HepG2 (cell line): ENCODE data around the gene ZNF189. TPM values are rescaled to one million over a fixed set of nuclear protein-coding genes. Genes with fewer than 3 reads are reported as not detected.

Source experiments
- ARID2 ChIP-seq: sonication (generic); formaldehyde crosslinking; IDR thresholded peaks from 2 replicates; pipeline ENCODE4 v1.8.1; 2022; ENCODE audit warnings: mild to moderate bottlenecking, missing genetic modification reagents, borderline replicate concordance
- CENPX ChIP-seq: sonication (generic); formaldehyde crosslinking; IDR thresholded peaks from 2 replicates; pipeline ENCODE4 v1.9.0; 2021; ENCODE audit warnings: mild to moderate bottlenecking, missing genetic modification reagents, moderate library complexity
- FOSL2 ChIP-seq: sonication (generic); formaldehyde crosslinking; IDR thresholded peaks from 2 replicates; pipeline ENCODE4 v1.4.0; 2020; ENCODE audit warnings: missing genetic modification reagents
- RAD51 ChIP-seq: fragments of 450-650 bp; IDR thresholded peaks from 2 replicates; pipeline ENCODE4 v1.6.1; 2016; ENCODE audit warnings: borderline replicate concordance
- SKI ChIP-seq: fragments of 450-650 bp; IDR thresholded peaks from one replicate; pipeline ENCODE4 v1.6.1; 2018; ENCODE audit warnings: mild to moderate bottlenecking; ENCODE audit not compliant: partially characterized antibody
- SSRP1 ChIP-seq: IDR thresholded peaks from 2 replicates; pipeline ENCODE4 v1.6.1; 2016; ENCODE audit warnings: control low read depth
- STAT5B ChIP-seq: sonication (generic); formaldehyde crosslinking; IDR thresholded peaks from 2 replicates; pipeline ENCODE4 v1.4.0; 2020; ENCODE audit warnings: missing genetic modification reagents
- TOPORS ChIP-seq: sonication (generic); formaldehyde crosslinking; IDR thresholded peaks from 2 replicates; pipeline ENCODE4 v1.8.0; 2023; ENCODE audit warnings: mild to moderate bottlenecking, missing genetic modification reagents
- ZBTB1 ChIP-seq: sonication (generic); formaldehyde crosslinking; IDR thresholded peaks from 2 replicates; pipeline ENCODE4 v1.4.0; 2020; ENCODE audit warnings: missing genetic modification reagents, borderline replicate concordance
- ZFYVE20 ChIP-seq: sonication (generic); formaldehyde crosslinking; IDR thresholded peaks from 2 replicates; pipeline ENCODE4 v1.8.0; 2023; ENCODE audit warnings: low read depth, mild to moderate bottlenecking, moderate library complexity, missing genetic modification reagents, borderline replicate concordance
- ZNF883 ChIP-seq: sonication (generic); formaldehyde crosslinking; IDR thresholded peaks from 2 replicates; pipeline ENCODE4 v1.5.1; 2020; ENCODE audit warnings: mild to moderate bottlenecking, missing genetic modification reagents; ENCODE audit errors: not compliant biosample characterization
- ZSCAN31 ChIP-seq: sonication (generic); formaldehyde crosslinking; IDR thresholded peaks from 2 replicates; pipeline ENCODE4 v1.5.0; 2020; ENCODE audit warnings: low read depth, mild to moderate bottlenecking, missing genetic modification reagents
- polyA plus RNA-seq, 8 experiments: library from polyadenylated mRNA; depleted of rRNA in 3 of 8; stranded (reverse) in 7 of 8; unstranded in 1 of 8; fragments of >200 nt; fragmentation: Illumina TruSeq in 4 of 8; extraction: Trizol in 4 of 8; gene quantifications; 2 replicates each; pipeline versions ENCODE4 v1.2.1 to v1.2.3, GENCODE V29; 2011 to 2016; ENCODE audit warnings: low read depth in 4 of 8, missing spikeins in 1 of 8, mixed read lengths in 1 of 8; ENCODE audit not compliant: insufficient read depth in 1 of 8
- total RNA-seq, 5 experiments: library from RNA; depleted of rRNA; stranded (reverse); fragments of >200 nt; fragmentation: Illumina TruSeq; extraction: Trizol; gene quantifications; 2 replicates each; pipeline ENCODE4 v1.2.3, GENCODE V29; 2016; ENCODE audit warnings: low read depth in 1 of 5
- TF ChIP-seq, protein P1 (sequence below): sonication (generic); formaldehyde crosslinking; IDR thresholded peaks from 2 replicates; pipeline ENCODE4 v1.4.0; 2020; ENCODE audit warnings: mild to moderate bottlenecking, missing genetic modification reagents
- TF ChIP-seq, protein P2 (sequence below): sonication (generic); formaldehyde crosslinking; IDR thresholded peaks from 2 replicates; pipeline ENCODE4 v1.9.0; 2022; ENCODE audit warnings: missing genetic modification reagents, mild to moderate bottlenecking, borderline replicate concordance
- TF ChIP-seq, protein P3 (sequence below): sonication (generic); formaldehyde crosslinking; IDR thresholded peaks from 2 replicates; pipeline ENCODE4 v1.9.0; 2021; ENCODE audit warnings: mild to moderate bottlenecking, missing genetic modification reagents
- TF ChIP-seq, protein P4 (sequence below): sonication (generic); formaldehyde crosslinking; IDR thresholded peaks from 2 replicates; pipeline ENCODE4 v1.5.1; 2020; ENCODE audit warnings: mild to moderate bottlenecking, missing genetic modification reagents

The ZNF189 gene
- total and polyA plus RNA-seq, 2 of the 13 experiments (the other 11 are each of a cell fraction or from before 2014, with no cell fraction given), result 8.4 to 50.0 TPM

DNA sequence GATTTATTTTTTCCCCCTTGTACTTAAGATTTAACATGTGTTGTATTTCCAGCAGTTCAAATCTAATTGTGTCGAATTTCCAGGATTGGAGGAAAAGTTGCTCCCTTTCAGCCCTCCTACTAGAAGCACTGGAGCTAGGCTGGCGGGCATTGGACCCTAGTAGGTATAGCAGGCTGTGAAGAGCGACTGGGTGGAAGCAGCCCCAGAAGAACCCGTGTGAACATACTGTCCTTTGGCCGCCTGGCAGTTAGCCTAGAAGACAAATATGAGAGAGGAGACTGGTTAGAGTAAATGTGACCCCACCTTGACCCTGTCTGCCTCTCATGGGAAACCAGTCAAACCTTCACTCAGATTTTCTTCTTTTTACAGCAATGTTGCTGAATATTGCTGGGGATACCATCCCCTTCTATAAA is 23.0 kb downstream of the ZNF189 start (continued):
- TF ChIP-seq, protein P1, sequence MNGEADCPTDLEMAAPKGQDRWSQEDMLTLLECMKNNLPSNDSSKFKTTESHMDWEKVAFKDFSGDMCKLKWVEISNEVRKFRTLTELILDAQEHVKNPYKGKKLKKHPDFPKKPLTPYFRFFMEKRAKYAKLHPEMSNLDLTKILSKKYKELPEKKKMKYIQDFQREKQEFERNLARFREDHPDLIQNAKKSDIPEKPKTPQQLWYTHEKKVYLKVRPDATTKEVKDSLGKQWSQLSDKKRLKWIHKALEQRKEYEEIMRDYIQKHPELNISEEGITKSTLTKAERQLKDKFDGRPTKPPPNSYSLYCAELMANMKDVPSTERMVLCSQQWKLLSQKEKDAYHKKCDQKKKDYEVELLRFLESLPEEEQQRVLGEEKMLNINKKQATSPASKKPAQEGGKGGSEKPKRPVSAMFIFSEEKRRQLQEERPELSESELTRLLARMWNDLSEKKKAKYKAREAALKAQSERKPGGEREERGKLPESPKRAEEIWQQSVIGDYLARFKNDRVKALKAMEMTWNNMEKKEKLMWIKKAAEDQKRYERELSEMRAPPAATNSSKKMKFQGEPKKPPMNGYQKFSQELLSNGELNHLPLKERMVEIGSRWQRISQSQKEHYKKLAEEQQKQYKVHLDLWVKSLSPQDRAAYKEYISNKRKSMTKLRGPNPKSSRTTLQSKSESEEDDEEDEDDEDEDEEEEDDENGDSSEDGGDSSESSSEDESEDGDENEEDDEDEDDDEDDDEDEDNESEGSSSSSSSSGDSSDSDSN (CRISPR knock-in tag), result no peak
- TF ChIP-seq ARID2 (no peak), SKI (peak; percentile 99), SSRP1 (CRISPR knock-in tag) (no peak), ZSCAN31 (peak; percentile 83; the same call in 1 of the 2 replicates), CENPX (no peak), ZFYVE20 (CRISPR knock-in tag) (no peak), STAT5B (CRISPR knock-in tag) (no peak), TOPORS (CRISPR knock-in tag) (0 out of 2 replicates have a peak, but pooled peaks have one; percentile 47), RAD51 (no peak), ZBTB1 (CRISPR knock-in tag) (no peak), ZNF883 (CRISPR knock-in tag) (peak; percentile 47), FOSL2 (CRISPR knock-in tag) (peak; percentile 57)
- TF ChIP-seq, protein P2, sequence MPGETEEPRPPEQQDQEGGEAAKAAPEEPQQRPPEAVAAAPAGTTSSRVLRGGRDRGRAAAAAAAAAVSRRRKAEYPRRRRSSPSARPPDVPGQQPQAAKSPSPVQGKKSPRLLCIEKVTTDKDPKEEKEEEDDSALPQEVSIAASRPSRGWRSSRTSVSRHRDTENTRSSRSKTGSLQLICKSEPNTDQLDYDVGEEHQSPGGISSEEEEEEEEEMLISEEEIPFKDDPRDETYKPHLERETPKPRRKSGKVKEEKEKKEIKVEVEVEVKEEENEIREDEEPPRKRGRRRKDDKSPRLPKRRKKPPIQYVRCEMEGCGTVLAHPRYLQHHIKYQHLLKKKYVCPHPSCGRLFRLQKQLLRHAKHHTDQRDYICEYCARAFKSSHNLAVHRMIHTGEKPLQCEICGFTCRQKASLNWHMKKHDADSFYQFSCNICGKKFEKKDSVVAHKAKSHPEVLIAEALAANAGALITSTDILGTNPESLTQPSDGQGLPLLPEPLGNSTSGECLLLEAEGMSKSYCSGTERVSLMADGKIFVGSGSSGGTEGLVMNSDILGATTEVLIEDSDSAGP (CRISPR knock-in tag), result peak; percentile 28; the same call in 1 of the 2 replicates
- TF ChIP-seq, protein P3, sequence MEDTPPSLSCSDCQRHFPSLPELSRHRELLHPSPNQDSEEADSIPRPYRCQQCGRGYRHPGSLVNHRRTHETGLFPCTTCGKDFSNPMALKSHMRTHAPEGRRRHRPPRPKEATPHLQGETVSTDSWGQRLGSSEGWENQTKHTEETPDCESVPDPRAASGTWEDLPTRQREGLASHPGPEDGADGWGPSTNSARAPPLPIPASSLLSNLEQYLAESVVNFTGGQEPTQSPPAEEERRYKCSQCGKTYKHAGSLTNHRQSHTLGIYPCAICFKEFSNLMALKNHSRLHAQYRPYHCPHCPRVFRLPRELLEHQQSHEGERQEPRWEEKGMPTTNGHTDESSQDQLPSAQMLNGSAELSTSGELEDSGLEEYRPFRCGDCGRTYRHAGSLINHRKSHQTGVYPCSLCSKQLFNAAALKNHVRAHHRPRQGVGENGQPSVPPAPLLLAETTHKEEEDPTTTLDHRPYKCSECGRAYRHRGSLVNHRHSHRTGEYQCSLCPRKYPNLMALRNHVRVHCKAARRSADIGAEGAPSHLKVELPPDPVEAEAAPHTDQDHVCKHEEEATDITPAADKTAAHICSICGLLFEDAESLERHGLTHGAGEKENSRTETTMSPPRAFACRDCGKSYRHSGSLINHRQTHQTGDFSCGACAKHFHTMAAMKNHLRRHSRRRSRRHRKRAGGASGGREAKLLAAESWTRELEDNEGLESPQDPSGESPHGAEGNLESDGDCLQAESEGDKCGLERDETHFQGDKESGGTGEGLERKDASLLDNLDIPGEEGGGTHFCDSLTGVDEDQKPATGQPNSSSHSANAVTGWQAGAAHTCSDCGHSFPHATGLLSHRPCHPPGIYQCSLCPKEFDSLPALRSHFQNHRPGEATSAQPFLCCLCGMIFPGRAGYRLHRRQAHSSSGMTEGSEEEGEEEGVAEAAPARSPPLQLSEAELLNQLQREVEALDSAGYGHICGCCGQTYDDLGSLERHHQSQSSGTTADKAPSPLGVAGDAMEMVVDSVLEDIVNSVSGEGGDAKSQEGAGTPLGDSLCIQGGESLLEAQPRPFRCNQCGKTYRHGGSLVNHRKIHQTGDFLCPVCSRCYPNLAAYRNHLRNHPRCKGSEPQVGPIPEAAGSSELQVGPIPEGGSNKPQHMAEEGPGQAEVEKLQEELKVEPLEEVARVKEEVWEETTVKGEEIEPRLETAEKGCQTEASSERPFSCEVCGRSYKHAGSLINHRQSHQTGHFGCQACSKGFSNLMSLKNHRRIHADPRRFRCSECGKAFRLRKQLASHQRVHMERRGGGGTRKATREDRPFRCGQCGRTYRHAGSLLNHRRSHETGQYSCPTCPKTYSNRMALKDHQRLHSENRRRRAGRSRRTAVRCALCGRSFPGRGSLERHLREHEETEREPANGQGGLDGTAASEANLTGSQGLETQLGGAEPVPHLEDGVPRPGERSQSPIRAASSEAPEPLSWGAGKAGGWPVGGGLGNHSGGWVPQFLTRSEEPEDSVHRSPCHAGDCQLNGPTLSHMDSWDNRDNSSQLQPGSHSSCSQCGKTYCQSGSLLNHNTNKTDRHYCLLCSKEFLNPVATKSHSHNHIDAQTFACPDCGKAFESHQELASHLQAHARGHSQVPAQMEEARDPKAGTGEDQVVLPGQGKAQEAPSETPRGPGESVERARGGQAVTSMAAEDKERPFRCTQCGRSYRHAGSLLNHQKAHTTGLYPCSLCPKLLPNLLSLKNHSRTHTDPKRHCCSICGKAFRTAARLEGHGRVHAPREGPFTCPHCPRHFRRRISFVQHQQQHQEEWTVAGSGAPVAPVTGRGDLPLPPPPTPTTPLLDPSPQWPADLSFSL (CRISPR knock-in tag), result peak; percentile 21; the same call in 1 of the 2 replicates
- TF ChIP-seq, protein P4, sequence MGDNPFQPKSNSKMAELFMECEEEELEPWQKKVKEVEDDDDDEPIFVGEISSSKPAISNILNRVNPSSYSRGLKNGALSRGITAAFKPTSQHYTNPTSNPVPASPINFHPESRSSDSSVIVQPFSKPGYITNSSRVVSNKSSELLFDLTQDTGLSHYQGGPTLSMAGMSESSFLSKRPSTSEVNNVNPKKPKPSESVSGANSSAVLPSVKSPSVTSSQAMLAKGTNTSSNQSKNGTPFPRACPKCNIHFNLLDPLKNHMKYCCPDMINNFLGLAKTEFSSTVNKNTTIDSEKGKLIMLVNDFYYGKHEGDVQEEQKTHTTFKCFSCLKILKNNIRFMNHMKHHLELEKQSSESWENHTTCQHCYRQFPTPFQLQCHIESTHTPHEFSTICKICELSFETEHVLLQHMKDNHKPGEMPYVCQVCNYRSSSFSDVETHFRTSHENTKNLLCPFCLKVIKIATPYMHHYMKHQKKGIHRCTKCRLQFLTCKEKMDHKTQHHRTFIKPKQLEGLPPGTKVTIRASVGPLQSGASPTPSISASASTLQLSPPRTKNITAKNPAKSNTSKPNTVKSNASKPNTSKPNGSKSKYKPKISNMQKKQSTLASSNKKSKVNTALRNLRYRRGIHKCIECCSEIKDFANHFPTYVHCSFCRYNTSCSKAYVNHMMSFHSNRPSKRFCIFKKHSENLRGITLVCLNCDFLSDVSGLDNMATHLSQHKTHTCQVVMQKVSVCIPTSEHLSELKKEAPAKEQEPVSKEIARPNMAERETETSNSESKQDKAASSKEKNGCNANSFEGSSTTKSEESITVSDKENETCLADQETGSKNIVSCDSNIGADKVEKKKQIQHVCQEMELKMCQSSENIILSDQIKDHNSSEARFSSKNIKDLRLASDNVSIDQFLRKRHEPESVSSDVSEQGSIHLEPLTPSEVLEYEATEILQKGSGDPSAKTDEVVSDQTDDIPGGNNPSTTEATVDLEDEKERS (CRISPR knock-in tag), result no peak
